ENCODE data around the gene PSAPL1.

Gene PSAPL1

GRCh38 chr4:7469023-7469422 is 34.3 kb upstream of the PSAPL1 start:
- no peaks in the 10 kb centered on the region for H3K4me1 ChIP-seq (ENCODE audit: low read depth, poor library complexity, severe bottlenecking)
- H3K27ac ChIP-seq, result no peak overlapping the region
- no peaks in the 10 kb centered on the region for H3K36me3 ChIP-seq (ENCODE audit: insufficient read depth)
- no peak overlapping the region for H3K4me3 ChIP-seq (IDR thresholded peaks at IDR 0.05; ENCODE audit: insufficient read depth, low read depth, low read length)
- H3K27me3 ChIP-seq (ENCODE audit: insufficient read depth, low read depth), result no peaks in the 10 kb centered on the region; the same call in 1 of the 2 replicates
- H3K79me2 ChIP-seq (ENCODE audit: insufficient read depth, low read depth), result no peaks in the 10 kb centered on the region
- H2AFZ ChIP-seq (ENCODE audit: low read depth), result no peak overlapping the region
- no peak overlapping the region for H3K4me2 ChIP-seq
- no peak for TF ChIP-seq CTCF (conservative IDR thresholded peaks at IDR 0.05; ENCODE audit: low read depth, low read length)
- H3K9ac ChIP-seq, result no peak overlapping the region
- no peaks in the 10 kb centered on the region for H4K20me1 ChIP-seq (ENCODE audit: insufficient read depth)

GRCh38 chr4:7467471-7467870 is 32.7 kb upstream of the PSAPL1 start:
- no peak overlapping the region for H3K9ac ChIP-seq
- H3K4me3 ChIP-seq (IDR thresholded peaks at IDR 0.05; ENCODE audit: insufficient read depth, low read depth, low read length), result no peak overlapping the region
- H3K36me3 ChIP-seq (ENCODE audit: insufficient read depth), result no peaks in the 10 kb centered on the region
- no peaks in the 10 kb centered on the region for H4K20me1 ChIP-seq (ENCODE audit: insufficient read depth)
- no peak for TF ChIP-seq CTCF (conservative IDR thresholded peaks at IDR 0.05; ENCODE audit: low read depth, low read length)
- no peaks in the 10 kb centered on the region for H3K4me1 ChIP-seq (ENCODE audit: low read depth, poor library complexity, severe bottlenecking)
- H3K27me3 ChIP-seq (ENCODE audit: insufficient read depth, low read depth), result no peaks in the 10 kb centered on the region; the same call in 1 of the 2 replicates
- H3K27ac ChIP-seq, result no peak overlapping the region
- no peaks in the 10 kb centered on the region for H3K79me2 ChIP-seq (ENCODE audit: insufficient read depth, low read depth)
- no peak overlapping the region for H2AFZ ChIP-seq (ENCODE audit: low read depth)
- no peak overlapping the region for H3K4me2 ChIP-seq

- H3K27ac ChIP-seq, result no peak overlapping the region
- no peak overlapping the region for H3K4me2 ChIP-seq
- H3K27me3 ChIP-seq (ENCODE audit: insufficient read depth, low read depth), result no peaks in the 10 kb centered on the region; the same call in 1 of the 2 replicates
- no peak for TF ChIP-seq CTCF (conservative IDR thresholded peaks at IDR 0.05; ENCODE audit: low read depth, low read length)
- H3K9ac ChIP-seq, result no peak overlapping the region
- no peaks in the 10 kb centered on the region for H3K36me3 ChIP-seq (ENCODE audit: insufficient read depth)
- H2AFZ ChIP-seq (ENCODE audit: low read depth), result no peak overlapping the region
- no peaks in the 10 kb centered on the region for H3K79me2 ChIP-seq (ENCODE audit: insufficient read depth, low read depth)
- no peak overlapping the region for H3K4me3 ChIP-seq (IDR thresholded peaks at IDR 0.05; ENCODE audit: insufficient read depth, low read depth, low read length)
- no peaks in the 10 kb centered on the region for H3K4me1 ChIP-seq (ENCODE audit: low read depth, poor library complexity, severe bottlenecking)
- no peaks in the 10 kb centered on the region for H4K20me1 ChIP-seq (ENCODE audit: insufficient read depth)
Observed at GRCh38 chr4:7466904-7467303, 32.2 kb upstream of the PSAPL1 start.

- Histone ChIP-seq H3K4me2 (no peak overlapping the region), H3K4me1 (ENCODE audit: low read depth, poor library complexity, severe bottlenecking) (no peaks in the 10 kb centered on the region), H2AFZ (ENCODE audit: low read depth) (no peak overlapping the region), H3K27ac (no peak overlapping the region), H3K9ac (no peak overlapping the region), H3K4me3 (IDR thresholded peaks at IDR 0.05; ENCODE audit: insufficient read depth, low read depth, low read length) (no peak overlapping the region), H3K79me2 (ENCODE audit: insufficient read depth, low read depth) (no peaks in the 10 kb centered on the region), H3K27me3 (ENCODE audit: insufficient read depth, low read depth) (no peaks in the 10 kb centered on the region; the same call in 1 of the 2 replicates), H4K20me1 (ENCODE audit: insufficient read depth) (no peaks in the 10 kb centered on the region), H3K36me3 (ENCODE audit: insufficient read depth) (no peaks in the 10 kb centered on the region)
- TF ChIP-seq CTCF (conservative IDR thresholded peaks at IDR 0.05; ENCODE audit: low read depth, low read length), result no peak
Observed at GRCh38 chr4:7466215-7466614, 31.5 kb upstream of the PSAPL1 start.
